A549 (cell line): ENCODE data around the gene ATP2A2.

Source experiments
- CHD2 ChIP-seq: fragments of 150-350 bp; IDR thresholded peaks from 2 replicates; pipeline ENCODE4 v1.6.1; 2014; ENCODE audit warnings: low read length; ENCODE audit not compliant: partially characterized antibody
- CTCF ChIP-seq: fragments of >200 bp; sonication (Bioruptor Twin); formaldehyde crosslinking; IDR thresholded peaks from 3 replicates; pipeline ENCODE4 v1.5.1; 2016
- HDAC2 ChIP-seq: fragments of 200-600 bp; sonication (generic); IDR thresholded peaks from 2 replicates; pipeline ENCODE4 v1.6.1; 2016
- MAFK ChIP-seq: fragments of 450-650 bp; IDR thresholded peaks from 2 replicates; pipeline ENCODE4 v1.6.1; 2014; ENCODE audit not compliant: partially characterized antibody
- MAX ChIP-seq: IDR thresholded peaks from 2 replicates; pipeline ENCODE4 v1.6.1; 2012
- MYC ChIP-seq: IDR thresholded peaks from 2 replicates; pipeline ENCODE4 v1.6.1; 2012; ENCODE audit warnings: mild to moderate bottlenecking, inconsistent platforms, low read length, improper control_type of control experiment, borderline replicate concordance
- POLR2A ChIP-seq: IDR thresholded peaks from 2 replicates; pipeline ENCODE4 v1.6.1; 2012; ENCODE audit warnings: mild to moderate bottlenecking, low read length
- REST ChIP-seq: fragments of 200-600 bp; sonication (generic); IDR thresholded peaks from 2 replicates; pipeline ENCODE4 v1.6.1; 2016; ENCODE audit warnings: antibody characterized with exemption, mild to moderate bottlenecking, moderate library complexity
- USF2 ChIP-seq: fragments of 450-650 bp; IDR thresholded peaks from 2 replicates; pipeline ENCODE4 v1.6.1; 2014; ENCODE audit warnings: antibody characterized with exemption
- ZFP36 ChIP-seq: fragments of 450-650 bp; IDR thresholded peaks from 2 replicates; pipeline ENCODE4 v1.6.1; 2014; ENCODE audit warnings: borderline replicate concordance; ENCODE audit not compliant: partially characterized antibody

- TF ChIP-seq MAX (0 out of 2 replicates have a peak, but pooled peaks have one; percentile 7), CTCF (no peak), MYC (no peak), POLR2A (no peak), REST (no peak), ZFP36 (no peak), USF2 (no peak), HDAC2 (no peak), CHD2 (no peak), MAFK (peak; percentile 60)
These were observed 1.3 kb downstream of the ATP2A2 start for GRCh38 chr12:110282300-110282860.
